GM12878 (cell line): ENCODE results near the gene ANKRD33B. TPM values are rescaled to one million over a fixed set of nuclear protein-coding genes. Genes with fewer than 3 reads are reported as not detected.

Experiments used
- ATAC-seq: fragments of 200-7000 bp; cut with Tn5 transposase; 3 replicates; pipeline ENCODE4 v1.9.1; 2020; ENCODE audit warnings: mild to moderate bottlenecking, moderate library complexity
- BruUV-seq: library from RNA; stranded (reverse); fragments of 400-500 nt; replicated peaks from 2 replicates; lab custom pipeline; 2021; lab: Mats Ljungman, UMichigan
- CTCF ChIA-PET: fragments of 300-600 bp; sonication (Branson Sonifier 250); formaldehyde crosslinking; extraction: SDS; loops from one replicate; lab custom pipeline; 2021; ENCODE audit warnings: inconsistent platforms; lab: Yijun Ruan, JAX
- POLR2A ChIA-PET: fragments of 350-600 bp; formaldehyde crosslinking; extraction: SDS; loops from one replicate; lab custom pipeline; 2021; ENCODE audit warnings: inconsistent platforms; lab: Charles Lee
- RAD21 ChIA-PET: fragments of 300-600 bp; sonication (Branson Sonifier 250); formaldehyde crosslinking; loops from one replicate; lab custom pipeline; 2023; ENCODE audit warnings: antibody characterized with exemption; ENCODE audit not compliant: unreplicated experiment; lab: Charles Lee
- SMC1A ChIA-PET: fragments of 300-600 bp; sonication (Branson Sonifier 250); formaldehyde crosslinking; loops from one replicate; lab custom pipeline; 2023; ENCODE audit not compliant: unreplicated experiment, uncharacterized antibody; lab: Charles Lee
- DNase-seq: peaks from one replicate; pipeline ENCODE4 v3.0.0-alpha.2; 2011; ENCODE audit warnings: low read depth, low spot score
- FAIRE-seq: peaks from 3 replicates; lab custom pipeline; 2011; peaks lifted over from hg19 to GRCh38; lab: Jason Lieb, UNC
- H2AFZ ChIP-seq: 2 replicates; pipeline ENCODE4 v1.6.0; 2011; ENCODE audit warnings: low read depth, low read length, control low read depth; ENCODE audit not compliant: control insufficient read depth
- H3K27ac ChIP-seq: 2 replicates; pipeline ENCODE4 v1.5.1; 2011; ENCODE audit warnings: control low read depth; ENCODE audit not compliant: control insufficient read depth, insufficient read depth
- H3K27me3 ChIP-seq, 2 experiments: replicated peaks in 1 of 2; 2 replicates each; pipeline versions ENCODE4 v1.6.0 to v1.6.1; 2011; ENCODE audit warnings: low read length in 1 of 2; ENCODE audit not compliant: control insufficient read depth in 2 of 2, insufficient read depth in 2 of 2
- H3K36me3 ChIP-seq, 2 experiments: 2 replicates each; pipeline ENCODE4 v1.5.1; 2011; ENCODE audit warnings: low read length in 1 of 2; ENCODE audit not compliant: control insufficient read depth in 2 of 2, insufficient read depth in 2 of 2
- H3K4me1 ChIP-seq: 2 replicates; pipeline ENCODE4 v1.6.1; 2011; ENCODE audit warnings: mild to moderate bottlenecking, low read length, moderate library complexity, mixed read lengths; ENCODE audit not compliant: control insufficient read depth, insufficient read depth
- H3K4me2 ChIP-seq: 2 replicates; pipeline ENCODE4 v1.6.0; 2011; ENCODE audit warnings: control low read depth; ENCODE audit not compliant: control insufficient read depth, insufficient read depth
- H3K4me3 ChIP-seq: fragments of 200-600 bp; sonication (generic); 2 replicates; pipeline ENCODE4 v1.5.1; 2016
- H3K79me2 ChIP-seq: 2 replicates; pipeline ENCODE4 v1.6.0; 2011; ENCODE audit warnings: low read length; ENCODE audit not compliant: control insufficient read depth, insufficient read depth
- H3K9ac ChIP-seq: 2 replicates; pipeline ENCODE4 v1.8.0; 2011; ENCODE audit warnings: low read length, control low read depth, mixed read lengths; ENCODE audit not compliant: control insufficient read depth, insufficient read depth
- H3K9me3 ChIP-seq: replicated peaks from 3 replicates; pipeline ENCODE4 v1.5.1; 2011; ENCODE audit warnings: mild to moderate bottlenecking, low read length; ENCODE audit not compliant: control insufficient read depth, insufficient read depth
- H4K20me1 ChIP-seq: 2 replicates; pipeline ENCODE4 v1.6.0; 2011; ENCODE audit not compliant: control insufficient read depth, insufficient read depth
- ESRRA ChIP-seq: IDR thresholded peaks from 2 replicates; pipeline ENCODE4 v1.6.1; 2012; ENCODE audit warnings: mild to moderate bottlenecking, low read length, improper control_type of control experiment
- FOXM1 ChIP-seq: IDR thresholded peaks from 2 replicates; pipeline ENCODE4 v1.6.1; 2012; ENCODE audit warnings: low read depth, mild to moderate bottlenecking, inconsistent platforms, low read length, moderate library complexity
- GABPA ChIP-seq: IDR thresholded peaks from 2 replicates; pipeline ENCODE4 v1.6.1; 2014; ENCODE audit warnings: antibody characterized with exemption, low read depth, mild to moderate bottlenecking, inconsistent platforms
- MEF2B ChIP-seq: fragments of 450-650 bp; IDR thresholded peaks from 2 replicates; pipeline ENCODE4 v1.6.1; 2018; ENCODE audit warnings: mild to moderate bottlenecking, moderate library complexity; ENCODE audit not compliant: partially characterized antibody, poor library complexity, severe bottlenecking
- MXI1 ChIP-seq: fragments of 150-350 bp; IDR thresholded peaks from 2 replicates; pipeline ENCODE4 v1.6.1; 2011; ENCODE audit warnings: low read depth, mild to moderate bottlenecking, inconsistent platforms, low read length, improper control_type of control experiment
- MYC ChIP-seq: IDR thresholded peaks from 2 replicates; pipeline ENCODE4 v1.6.1; 2011; ENCODE audit warnings: mild to moderate bottlenecking, low read length, moderate library complexity, inconsistent platforms; ENCODE audit not compliant: insufficient read depth, insufficient replicate concordance, insufficient read length, severe bottlenecking
- NFIC ChIP-seq: IDR thresholded peaks from 2 replicates; pipeline ENCODE4 v1.6.1; 2012; ENCODE audit warnings: low read depth, mild to moderate bottlenecking, inconsistent platforms, low read length, moderate library complexity
- POU2F2 ChIP-seq: IDR thresholded peaks from 3 replicates; pipeline ENCODE4 v1.6.1; 2011; ENCODE audit warnings: low read depth, mild to moderate bottlenecking, low read length, borderline replicate concordance
- RBBP5 ChIP-seq: fragments of 200-600 bp; sonication (generic); conservative IDR thresholded peaks from 2 replicates; pipeline ENCODE4 v1.6.1; 2016
- TCF12 ChIP-seq: IDR thresholded peaks from 2 replicates; pipeline ENCODE4 v1.6.1; 2011; ENCODE audit warnings: low read depth, mild to moderate bottlenecking, low read length
- WGBS: methylation state at CpG from one replicate; pipeline ENCODE4 v1.1.6; 2016; ENCODE audit warnings: low lambda C conversion rate; ENCODE audit not compliant: insufficient replicate concordance, insufficient coverage; ENCODE audit errors: missing lambda C conversion rate; 5-methylcytosine and 5-hydroxymethylcytosine counted together
- in situ Hi-C: fragments of 300-500 bp; cut with MboI; formaldehyde crosslinking; loops from 9 replicates; pipeline ENCODE4 v1.14.3; 2018; ENCODE audit warnings: mixed read lengths
- intact Hi-C: fragments of 100-400 bp; cut with micrococcal nuclease; formaldehyde crosslinking; loops from one replicate; pipeline ENCODE4 v1.14.2; 2022; ENCODE audit not compliant: unreplicated experiment
- polyA plus RNA-seq, 11 experiments: library from polyadenylated mRNA; depleted of rRNA in 4 of 11; unstranded in 6 of 11; stranded (reverse) in 5 of 11; fragments of >200 nt; fragmentation: Nextera tagmentation in 4 of 11; fragmentation: Illumina TruSeq in 1 of 11; extraction: Ambion mirVana in 4 of 11; extraction: Trizol in 1 of 11; gene quantifications; 1 replicate in 1 of 11; 2 replicates in 10 of 11; pipeline versions ENCODE4 v1.2.1 to v1.2.3, GENCODE V29; 2011 to 2016; ENCODE audit warnings: inconsistent platforms in 2 of 11, missing spikeins in 2 of 11, low read depth in 1 of 11
- total RNA-seq, 4 experiments: library from RNA; depleted of rRNA in 3 of 4; stranded (reverse); fragments of >200 nt in 3 of 4; fragmentation: Illumina TruSeq in 1 of 4; extraction: Trizol in 1 of 4; gene quantifications; 2 replicates each; pipeline versions ENCODE4 v1.2.1 to v1.2.3, GENCODE V29; 2013 to 2021
- TF ChIP-seq, protein P1 (sequence below): fragments of 450-650 bp; IDR thresholded peaks from 2 replicates; pipeline ENCODE4 v1.6.1; 2017; ENCODE audit warnings: mild to moderate bottlenecking, moderate library complexity
- TF ChIP-seq, protein P2 (sequence below): IDR thresholded peaks from 2 replicates; pipeline ENCODE4 v1.6.1; 2012; ENCODE audit warnings: low read depth, low read length, improper control_type of control experiment
- TF ChIP-seq, protein P3 (sequence below): IDR thresholded peaks from 2 replicates; pipeline ENCODE4 v1.6.1; 2011; ENCODE audit warnings: mild to moderate bottlenecking, low read depth, low read length, moderate library complexity; ENCODE audit not compliant: insufficient replicate concordance
- TF ChIP-seq, protein P4 (sequence below): IDR thresholded peaks from 2 replicates; pipeline ENCODE4 v1.6.1; 2012; ENCODE audit warnings: low read depth, low read length, improper control_type of control experiment

The ANKRD33B gene
- total and polyA plus RNA-seq, 10 of the 15 experiments (the other 5 are each of a cell fraction or from before 2014, with no cell fraction given): 4.9 to 61.6 (median 15.6) TPM

DNA sequence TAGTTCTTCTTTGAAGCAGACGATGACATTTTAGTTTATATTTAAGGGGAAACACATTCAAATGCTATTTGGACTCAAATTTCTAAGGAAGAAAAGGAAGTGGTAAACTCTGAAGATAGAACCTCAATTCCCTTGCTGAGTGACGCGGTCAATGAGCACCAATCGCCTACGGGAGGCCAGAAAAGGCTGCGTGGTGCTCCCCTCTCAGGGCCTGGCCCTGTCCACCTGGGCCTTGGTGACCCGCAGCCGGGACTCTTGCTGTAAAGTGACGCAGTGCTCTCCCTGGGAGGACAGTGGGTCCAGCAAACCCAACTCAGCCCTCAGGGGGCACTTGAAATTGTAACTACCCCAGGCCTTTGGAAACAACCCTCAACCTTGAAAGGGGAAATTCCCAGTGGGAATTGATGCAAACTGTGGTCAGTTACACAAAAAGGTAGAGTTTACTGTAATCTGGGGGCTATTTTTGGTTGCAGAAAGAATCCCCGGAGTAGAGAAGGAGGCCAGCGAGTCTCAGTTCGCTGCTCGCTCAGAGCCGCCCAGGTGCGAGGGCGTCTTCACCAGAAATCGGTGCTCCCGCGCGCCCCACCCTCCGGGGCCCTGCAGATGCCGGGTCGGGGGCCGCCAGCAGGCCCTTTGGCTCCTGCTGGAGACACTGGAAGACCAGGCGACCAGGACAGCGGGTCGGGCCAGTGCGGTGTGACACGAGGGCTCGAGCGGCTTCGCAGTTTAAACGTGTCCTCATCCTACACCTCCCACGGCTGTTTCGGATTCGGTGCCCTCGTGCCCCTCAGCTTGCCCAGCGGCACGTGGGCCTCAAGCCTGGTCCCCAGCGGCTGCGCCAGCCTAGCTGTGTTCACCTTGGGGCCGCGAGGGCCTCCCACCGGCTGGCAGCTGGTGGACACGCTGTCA is 1.4 kb upstream of the ANKRD33B start:
- ChIA-PET SMC1A (interaction anchor here (1.2 to 3.6 kb wide), 4 partner anchors 11 to 114 kb away, joined by 3 to 14 read pairs (median 8); no protein-coding TSS in a partner anchor), RAD21 (interaction anchor here (0.6 to 3.2 kb wide), 6 partner anchors 16 to 73 kb away, joined by 4 to 21 read pairs (median 4); no protein-coding TSS in a partner anchor), POLR2A (interaction anchor here (0.8 to 2.3 kb wide), 4 partner anchors 10 to 72 kb away, joined by 3 to 14 read pairs (median 4); no protein-coding TSS in a partner anchor), CTCF (interaction anchor here (0.6 to 7.9 kb wide), 4 partner anchors 14 to 65 kb away, joined by 3 to 57 read pairs (median 12); no protein-coding TSS in a partner anchor)
- no TSS peak for BruUV-seq
- DNase-seq (peak; percentile 66), ATAC-seq (peak; percentile 48), FAIRE-seq (peak; percentile 57)
- intact Hi-C loops (loop anchor here (2.0 to 5.0 kb wide), 3 partner anchors 70 to 198 kb away; partner anchors contain the start of gene DAP), in situ Hi-C loops (no loop called here)
- Histone ChIP-seq H3K79me2 (peaks cover 41% of the 10 kb centered on the region), H3K4me2 (peak overlapping the region; percentile 99), H3K9me3 (no peaks in the 10 kb centered on the region), H3K27ac (peak overlapping the region; percentile 87), H3K36me3 (no peaks in the 10 kb centered on the region), H3K27me3 (no peaks in the 10 kb centered on the region), H4K20me1 (no peaks in the 10 kb centered on the region; the same call in 1 of the 2 replicates), H3K4me3 (peak overlapping the region; percentile 79), H2AFZ (peak overlapping the region; percentile 76; the same call in 1 of the 2 replicates), H3K4me1 (peaks cover 17% of the 10 kb centered on the region), H3K9ac (peak overlapping the region; percentile 86)
- WGBS: 1% methylated on average over 42 of the region's 45 CpGs
- TF ChIP-seq RBBP5 (no peak), TCF12 (peak; percentile 62; the same call in 1 of the 2 replicates), MEF2B (peak; percentile 95), POU2F2 (peak; percentile 71; the same call in 1 of the 3 replicates), MXI1 (no peak), FOXM1 (peak; percentile 95), MYC (no peak), NFIC (peak; percentile 96), GABPA (0 out of 2 replicates have a peak, but pooled peaks have one; percentile 31), ESRRA (no peak)
- TF ChIP-seq, protein P1, sequence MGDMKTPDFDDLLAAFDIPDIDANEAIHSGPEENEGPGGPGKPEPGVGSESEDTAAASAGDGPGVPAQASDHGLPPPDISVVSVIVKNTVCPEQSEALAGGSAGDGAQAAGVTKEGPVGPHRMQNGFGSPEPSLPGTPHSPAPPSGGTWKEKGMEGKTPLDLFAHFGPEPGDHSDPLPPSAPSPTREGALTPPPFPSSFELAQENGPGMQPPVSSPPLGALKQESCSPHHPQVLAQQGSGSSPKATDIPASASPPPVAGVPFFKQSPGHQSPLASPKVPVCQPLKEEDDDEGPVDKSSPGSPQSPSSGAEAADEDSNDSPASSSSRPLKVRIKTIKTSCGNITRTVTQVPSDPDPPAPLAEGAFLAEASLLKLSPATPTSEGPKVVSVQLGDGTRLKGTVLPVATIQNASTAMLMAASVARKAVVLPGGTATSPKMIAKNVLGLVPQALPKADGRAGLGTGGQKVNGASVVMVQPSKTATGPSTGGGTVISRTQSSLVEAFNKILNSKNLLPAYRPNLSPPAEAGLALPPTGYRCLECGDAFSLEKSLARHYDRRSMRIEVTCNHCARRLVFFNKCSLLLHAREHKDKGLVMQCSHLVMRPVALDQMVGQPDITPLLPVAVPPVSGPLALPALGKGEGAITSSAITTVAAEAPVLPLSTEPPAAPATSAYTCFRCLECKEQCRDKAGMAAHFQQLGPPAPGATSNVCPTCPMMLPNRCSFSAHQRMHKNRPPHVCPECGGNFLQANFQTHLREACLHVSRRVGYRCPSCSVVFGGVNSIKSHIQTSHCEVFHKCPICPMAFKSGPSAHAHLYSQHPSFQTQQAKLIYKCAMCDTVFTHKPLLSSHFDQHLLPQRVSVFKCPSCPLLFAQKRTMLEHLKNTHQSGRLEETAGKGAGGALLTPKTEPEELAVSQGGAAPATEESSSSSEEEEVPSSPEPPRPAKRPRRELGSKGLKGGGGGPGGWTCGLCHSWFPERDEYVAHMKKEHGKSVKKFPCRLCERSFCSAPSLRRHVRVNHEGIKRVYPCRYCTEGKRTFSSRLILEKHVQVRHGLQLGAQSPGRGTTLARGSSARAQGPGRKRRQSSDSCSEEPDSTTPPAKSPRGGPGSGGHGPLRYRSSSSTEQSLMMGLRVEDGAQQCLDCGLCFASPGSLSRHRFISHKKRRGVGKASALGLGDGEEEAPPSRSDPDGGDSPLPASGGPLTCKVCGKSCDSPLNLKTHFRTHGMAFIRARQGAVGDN: peak; percentile 95
- TF ChIP-seq, protein P2, sequence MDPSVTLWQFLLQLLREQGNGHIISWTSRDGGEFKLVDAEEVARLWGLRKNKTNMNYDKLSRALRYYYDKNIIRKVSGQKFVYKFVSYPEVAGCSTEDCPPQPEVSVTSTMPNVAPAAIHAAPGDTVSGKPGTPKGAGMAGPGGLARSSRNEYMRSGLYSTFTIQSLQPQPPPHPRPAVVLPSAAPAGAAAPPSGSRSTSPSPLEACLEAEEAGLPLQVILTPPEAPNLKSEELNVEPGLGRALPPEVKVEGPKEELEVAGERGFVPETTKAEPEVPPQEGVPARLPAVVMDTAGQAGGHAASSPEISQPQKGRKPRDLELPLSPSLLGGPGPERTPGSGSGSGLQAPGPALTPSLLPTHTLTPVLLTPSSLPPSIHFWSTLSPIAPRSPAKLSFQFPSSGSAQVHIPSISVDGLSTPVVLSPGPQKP: no peak
- TF ChIP-seq, protein P3, sequence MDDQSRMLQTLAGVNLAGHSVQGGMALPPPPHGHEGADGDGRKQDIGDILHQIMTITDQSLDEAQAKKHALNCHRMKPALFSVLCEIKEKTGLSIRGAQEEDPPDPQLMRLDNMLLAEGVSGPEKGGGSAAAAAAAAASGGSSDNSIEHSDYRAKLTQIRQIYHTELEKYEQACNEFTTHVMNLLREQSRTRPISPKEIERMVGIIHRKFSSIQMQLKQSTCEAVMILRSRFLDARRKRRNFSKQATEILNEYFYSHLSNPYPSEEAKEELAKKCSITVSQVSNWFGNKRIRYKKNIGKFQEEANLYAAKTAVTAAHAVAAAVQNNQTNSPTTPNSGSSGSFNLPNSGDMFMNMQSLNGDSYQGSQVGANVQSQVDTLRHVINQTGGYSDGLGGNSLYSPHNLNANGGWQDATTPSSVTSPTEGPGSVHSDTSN: peak; percentile 7
- TF ChIP-seq, protein P4, sequence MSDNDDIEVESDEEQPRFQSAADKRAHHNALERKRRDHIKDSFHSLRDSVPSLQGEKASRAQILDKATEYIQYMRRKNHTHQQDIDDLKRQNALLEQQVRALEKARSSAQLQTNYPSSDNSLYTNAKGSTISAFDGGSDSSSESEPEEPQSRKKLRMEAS: peak; percentile 85
